ENCODE measurements around the gene PRR16.

GRCh38 chr5:120518581-120518980 is 54.5 kb downstream of the PRR16 start:
- TF ChIP-seq HDGF (IDR thresholded peaks at IDR 0.05; ENCODE audit: borderline replicate concordance) (no peak), SUZ12 (IDR thresholded peaks at IDR 0.05) (no peak), L3MBTL2 (conservative IDR thresholded peaks at IDR 0.05) (no peak), SP1 (IDR thresholded peaks at IDR 0.05) (no peak)

Data from HEK293T (cell line).